ENCODE data around the gene IL1B.

The IL1B gene

DNA sequence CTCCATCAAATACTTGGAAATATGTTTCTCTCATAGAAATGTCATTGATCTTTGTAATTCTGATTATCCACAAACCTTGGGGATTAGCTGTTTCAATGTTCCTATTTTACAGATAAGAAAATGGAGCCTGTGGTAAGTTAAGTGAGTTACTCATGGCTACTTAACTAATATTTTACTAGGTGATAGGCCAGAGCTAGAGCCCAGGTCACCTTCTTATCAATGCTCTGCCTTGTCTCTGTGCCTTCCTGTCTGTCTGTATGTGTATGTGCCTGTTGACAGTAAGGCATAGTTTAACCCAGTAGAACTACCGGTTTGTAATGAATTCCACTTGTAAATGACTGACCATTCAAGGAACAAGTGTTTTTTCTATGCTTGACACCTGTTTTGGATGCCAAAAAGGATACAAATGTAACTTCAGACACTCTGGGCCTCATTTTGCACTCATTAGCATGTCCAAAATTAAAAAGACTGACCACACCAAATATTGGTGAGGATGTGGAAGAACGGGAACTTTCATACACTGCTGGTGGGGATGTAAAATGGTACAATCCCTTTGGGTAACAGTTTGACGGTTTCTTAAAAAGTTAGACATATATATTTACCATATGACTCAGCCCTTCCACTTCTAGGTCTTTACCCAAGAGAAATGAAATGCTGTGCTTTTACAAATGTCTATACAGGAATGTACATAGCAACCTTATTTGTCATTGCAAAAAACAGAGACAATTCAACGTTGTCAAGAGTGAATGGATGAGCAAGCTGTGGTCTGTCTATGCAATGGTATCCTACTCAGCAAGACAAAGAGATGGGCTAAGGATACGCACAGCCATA is 32.7 kb downstream of the IL1B start:
- no peak for DNase-seq

DNA sequence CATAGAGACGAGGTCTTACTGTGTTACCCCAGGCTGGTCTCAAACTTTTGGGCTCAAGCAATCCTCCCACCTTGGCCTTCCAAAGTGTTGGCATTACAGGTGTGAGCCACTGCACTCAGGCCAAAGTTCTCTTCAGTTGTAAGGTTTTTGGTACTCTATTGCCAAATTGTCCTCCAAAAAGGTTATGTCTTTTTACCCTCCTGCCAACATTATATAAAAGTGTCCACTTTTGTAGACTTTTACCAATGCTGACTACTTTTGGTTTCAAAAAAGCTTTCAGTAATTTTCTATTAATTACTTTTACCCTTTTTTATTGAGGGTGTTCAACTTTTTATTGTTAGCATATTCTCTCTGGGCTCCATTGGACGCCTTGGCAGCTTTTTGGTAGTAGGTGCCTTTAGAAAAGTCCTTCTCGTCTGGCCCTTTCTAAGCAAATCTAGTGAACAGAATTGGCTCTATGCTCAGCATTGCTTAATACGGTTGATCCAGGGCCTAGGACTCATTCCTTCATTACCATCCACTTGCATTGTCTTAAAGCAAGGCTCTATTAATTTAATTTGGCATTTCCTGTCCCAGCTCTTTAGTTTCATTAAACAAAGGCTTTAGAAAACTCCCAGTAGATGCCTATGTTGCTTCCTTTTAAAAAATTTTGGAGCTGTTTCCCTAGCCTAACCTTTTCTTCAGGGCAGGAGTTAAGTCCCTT is 35.5 kb downstream of the IL1B start:
- DNase-seq = no peak

DNA sequence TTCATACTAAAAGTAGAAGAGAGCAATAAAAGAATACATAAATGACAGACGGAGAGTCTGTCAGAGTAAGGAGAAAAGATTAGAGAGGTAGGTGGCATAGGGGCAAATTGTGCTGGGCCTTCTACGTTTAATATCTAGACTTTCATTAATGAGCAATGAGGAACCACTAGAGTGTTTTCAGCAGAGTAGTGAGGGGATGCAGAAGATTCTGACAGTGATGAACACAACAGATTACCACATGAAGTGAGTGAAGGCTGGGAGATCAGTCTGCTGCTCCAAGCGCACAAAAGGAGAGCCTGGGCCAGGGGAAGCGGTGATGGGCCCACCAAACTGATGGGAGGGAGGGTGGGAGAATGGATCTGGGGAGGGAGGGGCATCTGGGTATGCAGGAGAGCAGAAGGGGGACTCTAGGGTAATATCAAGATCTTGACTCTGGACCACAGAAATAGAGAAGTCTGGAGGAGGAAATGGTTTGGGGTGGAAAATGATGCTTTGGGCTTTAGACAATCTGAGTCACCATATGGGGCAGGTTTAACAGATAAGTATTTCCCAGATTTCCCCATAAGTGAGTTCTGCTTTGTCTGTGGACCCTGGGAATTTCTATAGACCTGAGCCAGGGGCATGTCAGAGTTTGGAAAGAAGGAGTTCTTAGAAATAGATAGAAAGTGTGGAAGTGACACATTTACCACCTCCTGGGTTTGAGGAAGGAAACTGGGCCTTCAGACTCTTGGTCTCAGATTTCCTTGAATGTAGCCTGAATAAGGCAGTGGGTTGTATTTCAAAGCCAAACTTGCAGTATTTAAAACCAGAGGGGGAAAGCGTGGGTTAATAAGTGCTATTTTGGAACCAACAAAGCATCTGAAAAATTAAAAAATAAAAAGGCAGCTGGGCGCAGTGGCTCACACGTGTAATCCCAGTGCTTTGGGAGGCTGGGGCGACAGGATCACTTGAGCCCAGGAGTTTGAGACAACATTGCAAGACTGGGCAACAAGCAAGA is 37.3 kb downstream of the IL1B start:
- DNase-seq = no peak

DNA sequence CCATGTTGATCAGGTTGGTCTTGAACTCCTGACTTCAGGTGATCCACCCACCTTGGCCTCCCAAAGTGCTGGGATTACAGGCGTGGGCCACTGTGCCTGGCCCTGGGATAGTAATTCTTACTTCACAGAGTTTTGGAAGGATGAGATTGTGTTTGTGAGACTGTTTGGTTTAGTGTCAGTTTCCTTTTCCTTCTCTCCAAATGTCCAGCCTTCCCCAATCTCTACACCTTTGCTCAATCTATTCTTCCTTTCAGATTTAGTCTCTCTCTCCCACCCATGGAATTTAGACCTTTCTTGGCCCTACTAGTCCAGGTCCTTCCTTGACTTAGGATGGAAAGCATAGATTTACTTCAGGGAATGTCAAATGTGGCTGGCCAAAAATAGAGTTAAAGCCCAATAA is 40.1 kb downstream of the IL1B start:
- DNase-seq = no peak

DNA sequence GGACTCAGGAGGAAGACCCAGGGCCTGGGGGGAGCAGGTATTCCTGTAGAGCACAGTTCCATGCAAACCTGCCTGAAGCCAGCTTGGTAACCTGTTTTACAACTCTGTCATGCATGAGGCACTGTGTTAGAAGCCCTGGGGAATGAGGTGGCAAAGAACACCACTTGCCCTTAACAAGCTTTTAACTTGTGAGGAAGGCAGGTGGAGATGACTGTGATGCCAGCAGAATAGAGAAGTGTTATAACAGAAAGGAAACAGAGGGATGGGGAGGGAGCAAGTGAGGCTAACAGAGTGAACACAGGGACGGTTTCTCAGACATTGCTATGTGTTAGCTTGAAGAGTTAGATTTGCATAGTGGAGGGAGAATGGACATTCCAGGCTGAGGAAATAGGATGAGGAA is 40.8 kb downstream of the IL1B start:
- no peak for DNase-seq

DNA sequence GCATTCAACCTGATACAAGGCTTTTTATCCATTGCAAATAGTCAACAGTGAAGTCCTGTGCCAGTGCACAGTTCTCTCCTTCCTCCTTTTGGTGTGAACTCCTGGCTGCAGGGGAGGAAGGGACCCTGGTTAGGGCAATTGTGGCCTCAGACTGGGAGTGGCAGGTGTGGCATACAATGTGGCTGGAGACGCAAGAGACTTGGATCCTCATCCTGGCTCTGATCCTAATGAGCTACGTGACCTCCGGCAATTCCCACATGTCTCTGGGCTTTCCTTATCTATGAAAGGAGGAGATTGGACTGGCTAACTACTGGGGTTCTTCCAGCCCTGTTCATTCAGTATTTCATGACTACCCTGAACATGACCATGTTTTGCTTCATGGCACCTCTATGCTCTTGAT is 41.7 kb downstream of the IL1B start:
- DNase-seq = no peak

DNA sequence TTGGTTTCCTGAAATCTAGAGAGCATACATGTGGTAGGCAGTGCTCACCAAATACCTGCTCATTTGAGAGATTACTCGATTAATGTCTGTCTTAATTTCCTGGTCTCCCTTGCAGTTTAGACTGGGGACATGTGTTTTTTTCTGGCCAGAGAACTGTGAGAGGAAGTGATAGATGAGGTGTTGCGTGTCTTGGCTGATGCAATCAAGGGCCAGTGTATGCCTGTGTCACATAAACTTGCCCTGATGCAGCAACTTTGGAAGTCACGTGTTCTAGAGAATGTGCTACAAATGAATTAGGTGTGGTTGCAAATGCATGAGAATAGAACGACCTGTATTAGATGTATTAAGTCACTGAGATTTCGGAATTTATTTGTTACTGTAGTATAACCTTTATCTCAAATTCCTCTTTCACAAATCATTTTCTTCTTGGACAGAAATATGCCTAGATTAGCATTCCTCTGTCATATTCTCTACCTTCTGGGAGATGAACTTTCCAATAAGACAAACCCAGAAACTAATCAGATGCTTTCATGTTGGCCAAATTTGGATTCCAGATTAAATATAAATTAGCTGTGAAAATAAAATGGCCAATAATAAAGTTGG is 42.3 kb downstream of the IL1B start:
- DNase-seq = no peak

DNA sequence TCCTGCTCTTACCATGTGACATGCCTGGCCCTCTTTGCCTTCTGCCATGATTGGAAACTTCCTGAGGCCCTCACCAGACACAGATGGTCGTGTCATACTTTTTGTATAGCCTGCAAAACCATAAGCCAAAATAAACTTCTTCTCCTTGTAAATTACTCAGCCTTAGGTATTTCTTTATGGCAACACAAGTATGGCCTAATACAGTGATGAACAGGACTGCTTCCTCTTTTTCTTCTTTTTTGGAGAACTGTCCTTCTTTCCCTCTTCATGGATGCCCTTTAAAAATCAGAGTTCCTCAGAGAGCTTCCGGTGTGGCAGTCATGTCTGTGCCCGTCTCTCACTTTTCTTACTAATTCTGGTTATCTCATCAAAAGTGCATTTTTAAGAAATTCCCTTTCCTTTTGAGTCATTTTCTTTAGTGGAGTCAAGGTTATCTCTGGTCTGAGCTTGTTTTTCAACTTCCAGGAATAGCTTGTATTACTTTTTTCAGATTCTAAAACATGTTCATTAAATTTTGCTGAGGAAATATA is 43.1 kb downstream of the IL1B start:
- DNase-seq = no peak

DNA sequence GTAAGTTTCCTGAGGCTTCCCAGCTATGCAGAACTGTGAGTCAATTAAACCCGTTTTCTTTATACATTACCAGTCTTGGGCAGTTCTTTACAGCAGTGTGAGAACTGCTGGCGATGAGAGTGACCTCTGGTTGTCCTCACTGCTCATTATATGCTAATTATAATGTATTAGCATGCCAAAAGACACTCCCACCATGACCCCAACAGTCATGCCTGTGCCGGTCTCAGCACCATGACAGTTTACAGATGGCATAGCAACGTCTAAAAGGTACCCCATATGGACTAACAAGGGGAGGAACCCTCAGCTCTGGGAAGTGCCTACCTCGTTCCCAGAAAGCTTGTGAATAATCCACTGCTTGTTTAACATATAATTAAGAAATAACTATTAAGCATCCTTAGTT is 44.2 kb downstream of the IL1B start:
- no peak for DNase-seq

DNA sequence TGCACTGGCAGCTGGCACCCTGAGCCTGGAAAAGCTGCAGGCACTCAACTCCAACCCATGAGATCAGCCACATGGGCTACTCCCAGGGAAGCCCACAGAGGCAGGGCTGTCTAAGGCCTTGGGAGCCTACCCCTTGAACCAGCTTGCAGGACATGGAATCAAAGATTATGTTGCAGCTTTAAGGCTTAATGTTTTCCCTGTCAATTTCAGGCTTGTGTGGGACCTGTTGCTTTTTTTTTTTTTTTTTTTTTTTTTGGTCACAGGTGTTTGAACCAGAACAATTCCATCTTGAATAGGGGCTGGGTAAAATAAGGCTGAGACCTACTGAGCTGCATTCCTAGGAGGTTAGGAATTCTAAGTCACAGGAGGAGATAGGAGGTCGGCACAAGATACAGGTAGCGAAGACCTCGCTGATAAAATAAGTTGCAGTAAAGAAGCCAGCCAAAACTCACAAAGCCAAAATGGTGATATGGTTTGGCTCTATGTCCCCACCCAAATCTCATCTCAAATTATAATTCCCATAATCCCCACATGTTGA is 44.8 kb downstream of the IL1B start:
- no peak for DNase-seq

DNA sequence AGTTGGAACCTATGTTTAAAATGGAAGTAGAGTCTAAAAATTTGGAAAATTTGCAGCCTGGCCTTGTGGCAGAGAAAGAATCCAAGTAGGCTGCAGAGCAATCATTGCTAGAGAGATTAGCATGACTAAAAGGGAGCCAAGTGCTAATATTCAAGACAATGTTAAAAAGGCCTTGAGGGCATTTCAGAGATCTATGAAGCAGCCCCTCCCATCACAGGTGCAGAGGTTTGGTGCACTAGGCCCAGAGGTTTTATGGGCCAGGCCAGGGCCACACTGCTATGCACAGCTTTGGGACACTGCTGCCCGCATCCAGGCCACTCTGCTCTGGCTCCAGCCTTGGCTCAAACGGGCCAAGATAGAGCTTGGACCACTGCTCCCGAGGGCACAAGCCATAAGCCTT is 45.6 kb downstream of the IL1B start:
- no peak for DNase-seq

DNA sequence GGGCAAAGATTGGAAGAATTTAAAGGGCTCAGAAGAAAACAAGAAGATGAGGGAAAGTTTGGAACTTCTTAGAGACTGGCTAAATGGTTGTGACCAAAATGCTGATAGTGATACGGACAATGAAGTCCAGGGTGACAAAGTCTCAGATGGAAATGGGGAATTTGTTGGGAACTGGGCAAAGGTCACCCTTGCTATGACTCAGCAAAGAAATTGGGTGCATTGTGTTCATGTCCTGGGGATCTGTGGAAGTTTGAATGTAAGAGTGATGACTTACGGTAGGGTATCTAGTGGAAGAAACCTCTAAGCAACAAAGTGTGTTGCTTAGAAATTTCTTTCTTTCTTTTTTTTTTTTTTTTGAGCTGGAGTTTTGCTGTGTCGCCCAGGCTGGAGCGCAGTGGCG is 46.3 kb downstream of the IL1B start:
- DNase-seq = no peak

DNA sequence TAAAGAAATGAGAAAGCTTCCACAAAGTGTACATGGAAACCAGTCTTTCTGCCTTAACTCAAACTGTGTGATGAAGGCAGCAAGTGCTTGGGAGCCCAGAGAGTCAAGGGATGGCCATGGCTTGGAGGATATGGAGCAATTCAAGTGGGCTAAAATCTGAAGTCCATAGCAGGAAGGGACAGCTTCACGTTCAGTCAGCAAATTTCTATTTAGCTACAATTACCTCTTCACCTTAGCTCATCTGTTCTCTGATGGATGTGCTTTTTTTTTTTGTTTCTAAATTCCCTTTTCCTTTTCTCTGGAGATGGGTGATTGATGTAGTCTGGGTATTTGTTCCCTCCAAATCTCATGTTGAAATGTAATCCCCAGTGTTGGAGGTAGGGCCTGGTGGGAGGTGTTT is 47.4 kb downstream of the IL1B start:
- DNase-seq = no peak

DNA sequence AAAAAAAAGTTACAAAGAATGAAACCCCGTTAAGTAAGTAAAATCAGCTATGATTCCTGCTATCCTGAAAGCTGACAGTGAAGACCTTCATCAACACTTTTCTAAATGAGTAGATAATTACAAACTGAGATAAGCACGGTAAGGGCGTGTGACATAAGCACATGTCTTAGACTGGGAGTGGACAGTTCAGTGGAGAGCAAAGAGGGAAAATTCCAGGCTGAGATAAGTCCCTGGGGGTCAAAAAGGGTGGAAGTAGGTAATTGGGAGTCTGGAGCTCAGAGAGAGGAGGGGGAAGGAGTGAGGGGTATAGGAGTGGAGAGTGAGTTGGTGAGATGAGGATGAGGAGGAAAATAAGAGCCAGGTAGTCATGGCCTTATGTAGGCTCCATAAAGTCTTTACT is 47.9 kb downstream of the IL1B start:
- DNase-seq = no peak

DNA sequence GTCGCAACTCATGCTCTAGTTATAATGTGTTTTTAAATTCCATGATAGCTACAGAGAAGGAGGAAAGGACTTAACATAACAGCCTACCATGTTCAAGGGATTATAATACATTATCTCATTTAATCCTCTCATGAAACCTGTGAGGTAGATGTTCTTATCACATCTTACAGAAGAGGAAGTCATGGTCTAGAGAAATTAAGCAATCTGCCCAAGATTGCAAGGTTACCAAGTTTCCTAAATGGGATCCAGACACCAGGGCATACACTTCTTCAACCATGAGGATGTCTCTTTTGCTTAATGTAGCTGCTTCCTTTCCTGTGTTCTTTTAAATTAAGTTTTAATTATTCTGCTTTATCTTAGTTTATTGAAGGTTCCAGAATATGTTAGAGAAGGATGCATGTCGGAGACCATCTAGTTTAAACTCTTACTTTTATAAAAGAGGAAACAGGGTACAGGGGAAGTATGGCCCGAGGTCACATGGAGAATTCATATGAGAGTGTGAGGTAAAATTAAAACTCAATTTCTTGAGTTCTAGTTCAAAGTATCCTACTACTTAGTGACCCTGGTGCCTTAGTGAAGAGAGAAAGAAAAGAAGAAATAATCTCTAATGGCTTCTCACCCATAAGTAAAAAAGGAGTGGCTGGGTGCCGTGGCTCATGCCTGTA is 48.7 kb downstream of the IL1B start:
- DNase-seq = no peak

DNA sequence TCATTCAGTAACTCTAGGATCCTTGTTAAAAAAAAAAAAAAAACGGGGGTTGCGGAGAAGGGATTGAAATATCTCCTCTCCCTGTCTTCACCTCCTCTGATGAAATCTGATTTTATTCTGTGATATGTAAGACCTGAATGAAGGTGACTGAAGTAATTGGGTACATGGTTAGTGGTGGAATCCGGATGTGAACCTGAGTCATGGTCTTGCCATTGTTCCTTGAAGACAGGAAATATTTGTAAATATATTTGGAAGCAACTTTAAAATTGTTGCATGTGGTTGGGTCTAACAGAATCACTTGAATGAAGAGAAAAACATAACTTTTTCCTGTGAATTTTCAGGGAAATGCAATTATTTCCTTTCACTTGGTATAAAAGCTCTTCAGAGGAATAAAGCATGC is 49.3 kb downstream of the IL1B start:
- DNase-seq = no peak

DNA sequence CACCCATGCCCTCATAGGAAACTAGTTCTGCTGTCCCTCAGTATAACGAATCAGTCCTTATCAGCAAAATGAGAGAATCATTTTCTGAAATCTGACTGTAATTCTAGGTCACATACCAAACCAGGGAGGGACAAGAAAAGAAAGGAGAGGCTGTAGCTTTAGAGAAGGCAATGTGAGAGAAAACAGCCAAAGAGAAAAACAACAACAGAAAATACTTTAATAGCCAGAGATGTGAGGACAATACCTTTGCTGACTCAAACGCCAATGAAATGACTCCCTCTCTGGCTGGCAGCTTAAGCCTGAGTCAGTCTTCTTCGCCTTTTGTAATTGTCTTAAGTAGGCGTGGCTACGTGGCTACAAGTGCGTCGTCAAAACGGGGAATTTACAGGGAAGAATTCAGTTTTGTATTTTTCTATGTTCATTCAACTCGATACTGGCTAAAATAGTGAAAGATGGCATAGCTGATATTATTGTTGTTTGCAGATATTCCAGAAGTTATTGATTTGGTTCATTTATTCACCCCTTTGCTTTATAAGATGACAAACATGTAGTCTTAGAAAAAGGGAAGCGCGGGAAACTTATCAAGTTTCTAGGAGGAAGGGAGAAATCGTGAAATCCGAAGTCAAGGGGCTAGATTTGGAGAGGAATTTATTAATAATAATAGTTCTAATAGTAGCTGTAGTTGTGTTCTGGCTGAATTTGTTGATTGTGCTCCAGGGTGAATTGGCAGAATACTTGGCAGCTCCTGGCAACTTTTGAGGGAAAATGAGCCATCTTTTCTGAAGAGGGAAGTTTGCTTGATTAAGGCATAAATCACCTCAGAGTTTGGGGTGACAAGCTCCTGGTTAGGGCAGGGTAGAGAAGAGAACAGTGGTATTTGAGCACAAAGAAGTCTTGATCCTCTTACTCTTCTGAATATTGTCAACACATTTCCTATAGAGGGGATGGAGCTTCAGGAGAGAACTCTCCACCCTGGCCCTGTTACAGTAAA is 52.1 kb downstream of the IL1B start, which contains the start of gene IL1A:
Gene IL1A, minus strand, starts transcription at position 295 of the 991 bp plus-strand sequence. CDS start 723 bp downstream, outside the sequence.
- no peak for DNase-seq

DNA sequence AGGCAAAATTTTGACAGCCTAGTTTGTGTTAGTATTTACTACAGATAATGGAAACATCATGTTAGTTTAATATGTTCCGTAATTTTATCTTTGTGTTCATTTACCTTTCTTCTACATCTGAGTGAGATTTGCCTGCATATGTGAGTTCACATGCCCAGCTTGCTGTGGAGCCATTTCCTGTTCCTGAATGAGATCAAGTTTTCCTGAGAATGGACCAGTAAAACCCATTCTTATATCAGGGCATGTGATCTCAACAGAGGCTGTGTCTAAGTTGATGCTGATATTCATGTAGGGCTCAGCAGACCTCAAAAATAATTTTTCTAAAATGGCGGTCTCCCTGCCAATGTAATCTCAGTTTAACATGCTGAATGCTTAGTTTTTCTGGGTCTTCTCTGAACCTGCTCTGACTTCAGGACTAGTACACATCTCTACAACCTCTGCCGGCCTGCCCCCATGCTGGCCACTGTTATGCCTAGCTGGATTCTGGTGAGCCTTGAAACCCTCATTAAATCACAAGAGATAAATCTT is 53.3 kb downstream of the IL1B start:
- DNase-seq = no peak

DNA sequence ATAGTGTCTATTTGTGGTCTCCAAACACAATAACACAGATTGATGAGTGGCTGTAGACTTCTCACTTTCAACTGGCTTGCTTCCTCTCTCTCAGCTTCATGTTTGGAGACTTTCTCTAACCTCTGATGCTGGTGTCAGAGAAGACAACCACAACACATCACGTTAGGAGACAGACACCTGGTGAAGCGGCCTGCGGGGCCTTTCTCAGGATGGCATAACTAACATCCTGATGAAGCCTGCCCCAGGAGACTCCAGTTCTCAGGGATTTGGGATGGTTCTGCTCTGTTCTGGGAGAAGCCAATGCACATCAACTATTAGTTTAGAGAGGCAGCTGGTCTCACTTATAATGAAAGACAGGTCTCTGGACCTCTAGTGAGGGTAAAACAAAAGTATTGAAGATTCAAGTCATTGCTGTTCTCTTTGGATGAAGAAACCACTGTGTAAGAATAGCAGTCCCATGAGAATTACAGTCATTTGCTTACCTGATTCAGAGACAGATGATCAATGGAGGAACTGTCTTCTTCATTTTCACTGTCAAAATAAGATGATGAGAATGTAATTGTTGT is 54.3 kb downstream of the IL1B start:
- DNase-seq = no peak
